Osteoblast (primary cell): ENCODE data around the gene GRM5. TPM values are rescaled to one million over a fixed set of nuclear protein-coding genes. Genes with fewer than 3 reads are reported as not detected.
A peak's percentile ranks its signal among the peaks of the same experiment; 100 is the strongest.

ENCODE experiments used
- DNase-seq: peaks from one replicate; pipeline ENCODE4 v3.0.0; 2011; ENCODE audit warnings: low spot score, mixed read lengths; ENCODE audit not compliant: insufficient read length; ENCODE audit errors: missing footprints
- H2AFZ ChIP-seq: 2 replicates; pipeline ENCODE4 v1.6.0; 2011; ENCODE audit warnings: mild to moderate bottlenecking, low read length
- H3K27ac ChIP-seq: 2 replicates; pipeline ENCODE4 v1.5.1; 2011; ENCODE audit warnings: mild to moderate bottlenecking, low read depth, low read length, moderate library complexity
- H3K27me3 ChIP-seq: 2 replicates; pipeline ENCODE4 v1.6.0; 2012; ENCODE audit warnings: mild to moderate bottlenecking, control low read depth, inconsistent platforms, low read length, moderate library complexity; ENCODE audit not compliant: insufficient read depth
- H3K36me3 ChIP-seq: 2 replicates; pipeline ENCODE4 v1.5.1; 2011; ENCODE audit warnings: mild to moderate bottlenecking, low read length, control low read depth, moderate library complexity; ENCODE audit not compliant: insufficient read depth
- H3K4me1 ChIP-seq: 2 replicates; pipeline ENCODE4 v1.5.1; 2011; ENCODE audit warnings: mild to moderate bottlenecking, low read length, control low read depth, moderate library complexity; ENCODE audit not compliant: insufficient read depth
- H3K4me2 ChIP-seq: 2 replicates; pipeline ENCODE4 v1.6.0; 2011; ENCODE audit warnings: mild to moderate bottlenecking, low read length; ENCODE audit not compliant: insufficient read depth
- H3K4me3 ChIP-seq: fragments of 200-600 bp; sonication (generic); 3 replicates; pipeline ENCODE4 v1.5.1; 2012; ENCODE audit warnings: mild to moderate bottlenecking, low read length, inconsistent platforms; ENCODE audit not compliant: insufficient read depth
- H3K79me2 ChIP-seq: 2 replicates; pipeline ENCODE4 v1.6.0; 2012; ENCODE audit warnings: mild to moderate bottlenecking, low read length, control low read depth, inconsistent platforms; ENCODE audit not compliant: insufficient read depth
- H3K9me3 ChIP-seq: 2 replicates; pipeline ENCODE4 v1.5.1; 2011; ENCODE audit warnings: low read depth, low read length, control low read depth
- H4K20me1 ChIP-seq: 2 replicates; pipeline ENCODE4 v1.6.0; 2012; ENCODE audit warnings: mild to moderate bottlenecking, low read length, control low read depth; ENCODE audit not compliant: insufficient read depth
- total RNA-seq: library from RNA; depleted of rRNA; stranded (reverse); fragments of >200 nt; gene quantifications from 2 replicates; pipeline ENCODE4 v1.2.3, GENCODE V29; 2012
- TF ChIP-seq, protein P1 (sequence below): IDR thresholded peaks from 2 replicates; pipeline ENCODE4 v1.5.1; 2011; ENCODE audit warnings: mild to moderate bottlenecking, low read depth, low read length, moderate library complexity; ENCODE audit errors: extremely low read depth

GRM5 gene
- total RNA-seq, 1 donor = not detected

DNA sequence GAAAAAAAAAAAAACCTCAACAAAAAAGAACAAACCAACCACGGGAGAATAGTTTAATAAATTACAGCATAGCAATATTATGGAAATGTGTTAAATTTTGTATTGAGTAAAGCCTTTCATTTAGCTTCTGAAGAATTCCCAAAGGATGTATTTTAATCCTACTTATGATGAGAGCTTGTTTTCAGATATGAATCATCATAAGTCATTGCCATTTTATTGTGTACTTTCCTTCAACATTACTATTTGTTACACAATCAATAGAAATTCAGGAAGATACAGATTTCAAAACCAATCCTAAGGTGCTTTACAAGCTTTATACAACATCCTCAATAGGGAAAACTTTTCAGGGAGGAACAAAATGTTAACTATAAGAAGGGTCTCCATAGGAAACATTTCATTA, 527.7 kb downstream of the GRM5 start:
- Histone ChIP-seq H3K4me1 (peaks cover 33% of the 10 kb centered on the region), H4K20me1 (no peaks in the 10 kb centered on the region), H3K79me2 (no peaks in the 10 kb centered on the region), H3K4me3 (no peak overlapping the region), H2AFZ (no peak overlapping the region), H3K4me2 (peak overlapping the region; percentile 47), H3K36me3 (no peaks in the 10 kb centered on the region), H3K27me3 (no peaks in the 10 kb centered on the region), H3K9me3 (no peaks in the 10 kb centered on the region), H3K27ac (peak overlapping the region; percentile 90)
- TF ChIP-seq, protein P1, sequence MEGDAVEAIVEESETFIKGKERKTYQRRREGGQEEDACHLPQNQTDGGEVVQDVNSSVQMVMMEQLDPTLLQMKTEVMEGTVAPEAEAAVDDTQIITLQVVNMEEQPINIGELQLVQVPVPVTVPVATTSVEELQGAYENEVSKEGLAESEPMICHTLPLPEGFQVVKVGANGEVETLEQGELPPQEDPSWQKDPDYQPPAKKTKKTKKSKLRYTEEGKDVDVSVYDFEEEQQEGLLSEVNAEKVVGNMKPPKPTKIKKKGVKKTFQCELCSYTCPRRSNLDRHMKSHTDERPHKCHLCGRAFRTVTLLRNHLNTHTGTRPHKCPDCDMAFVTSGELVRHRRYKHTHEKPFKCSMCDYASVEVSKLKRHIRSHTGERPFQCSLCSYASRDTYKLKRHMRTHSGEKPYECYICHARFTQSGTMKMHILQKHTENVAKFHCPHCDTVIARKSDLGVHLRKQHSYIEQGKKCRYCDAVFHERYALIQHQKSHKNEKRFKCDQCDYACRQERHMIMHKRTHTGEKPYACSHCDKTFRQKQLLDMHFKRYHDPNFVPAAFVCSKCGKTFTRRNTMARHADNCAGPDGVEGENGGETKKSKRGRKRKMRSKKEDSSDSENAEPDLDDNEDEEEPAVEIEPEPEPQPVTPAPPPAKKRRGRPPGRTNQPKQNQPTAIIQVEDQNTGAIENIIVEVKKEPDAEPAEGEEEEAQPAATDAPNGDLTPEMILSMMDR = no peak
- DNase-seq = no peak

DNA sequence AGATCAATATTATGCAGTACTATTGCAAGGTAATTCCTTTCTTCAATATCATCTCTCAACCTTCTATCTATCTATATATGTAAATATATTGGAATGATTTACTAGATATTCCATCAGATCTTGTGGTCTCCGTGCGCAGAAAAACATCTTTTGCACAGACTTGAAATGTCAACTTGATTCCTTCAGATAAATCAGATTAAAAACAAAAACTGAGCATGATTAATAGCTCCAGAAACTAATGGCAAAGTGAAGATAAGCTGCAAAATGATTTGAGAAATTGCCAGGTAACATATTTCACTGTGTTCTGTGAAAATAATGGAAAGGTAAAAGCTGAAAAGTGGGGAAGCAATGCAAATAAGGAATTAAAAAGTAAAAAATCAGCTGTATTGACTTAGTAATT, 528.2 kb downstream of the GRM5 start:
- TF ChIP-seq, protein P1 = no peak

DNA sequence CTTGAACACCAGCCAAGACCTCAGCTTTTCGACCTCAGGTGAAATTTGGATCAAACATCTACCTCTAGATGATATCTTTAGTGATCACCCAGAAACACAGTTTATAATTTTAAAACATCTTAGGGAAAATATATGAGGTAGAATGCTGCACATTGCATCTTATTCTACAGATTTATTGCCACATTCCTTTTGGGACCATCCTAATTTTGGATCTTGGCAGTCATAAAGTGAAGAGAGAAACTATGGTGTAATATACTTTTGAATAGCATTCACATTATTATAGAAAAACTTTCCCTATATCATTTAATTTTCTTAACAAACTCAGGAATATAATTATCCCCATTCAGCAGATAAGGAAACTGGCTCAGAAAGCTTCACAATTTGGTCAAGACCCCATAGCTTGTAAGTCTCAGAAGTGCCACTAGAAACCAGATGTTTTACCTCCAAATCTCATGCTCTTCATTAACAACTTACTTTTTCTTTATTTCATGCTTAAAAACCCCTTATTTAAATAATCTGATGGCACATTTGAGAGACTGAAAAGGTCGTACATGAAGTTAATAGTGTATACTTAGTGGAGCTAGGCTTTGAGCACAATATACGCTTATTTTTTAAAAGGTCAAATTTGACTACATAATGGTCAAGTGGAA, 529.0 kb downstream of the GRM5 start:
- no peak for DNase-seq
- Histone ChIP-seq H3K79me2 (no peaks in the 10 kb centered on the region), H3K4me2 (peak overlapping the region; percentile 12), H4K20me1 (no peaks in the 10 kb centered on the region), H2AFZ (no peak overlapping the region), H3K27ac (peak overlapping the region; percentile 90), H3K36me3 (no peaks in the 10 kb centered on the region), H3K4me1 (peaks cover 33% of the 10 kb centered on the region), H3K27me3 (no peaks in the 10 kb centered on the region), H3K9me3 (no peaks in the 10 kb centered on the region), H3K4me3 (no peak overlapping the region)
- TF ChIP-seq, protein P1 = no peak

More for the DNA sequence above, 528.2 kb downstream of the GRM5 start:
- no peaks in the 10 kb centered on the region for H3K79me2 ChIP-seq
- no peaks in the 10 kb centered on the region for H4K20me1 ChIP-seq
- H3K4me1 ChIP-seq = peaks cover 33% of the 10 kb centered on the region
- H3K4me3 ChIP-seq = no peak overlapping the region
- H3K4me2 ChIP-seq = peak overlapping the region; percentile 47
- no peaks in the 10 kb centered on the region for H3K36me3 ChIP-seq
- DNase-seq = no peak
- no peaks in the 10 kb centered on the region for H3K27me3 ChIP-seq
- peak overlapping the region; percentile 90 for H3K27ac ChIP-seq
- no peak overlapping the region for H2AFZ ChIP-seq
- H3K9me3 ChIP-seq = no peaks in the 10 kb centered on the region

DNA sequence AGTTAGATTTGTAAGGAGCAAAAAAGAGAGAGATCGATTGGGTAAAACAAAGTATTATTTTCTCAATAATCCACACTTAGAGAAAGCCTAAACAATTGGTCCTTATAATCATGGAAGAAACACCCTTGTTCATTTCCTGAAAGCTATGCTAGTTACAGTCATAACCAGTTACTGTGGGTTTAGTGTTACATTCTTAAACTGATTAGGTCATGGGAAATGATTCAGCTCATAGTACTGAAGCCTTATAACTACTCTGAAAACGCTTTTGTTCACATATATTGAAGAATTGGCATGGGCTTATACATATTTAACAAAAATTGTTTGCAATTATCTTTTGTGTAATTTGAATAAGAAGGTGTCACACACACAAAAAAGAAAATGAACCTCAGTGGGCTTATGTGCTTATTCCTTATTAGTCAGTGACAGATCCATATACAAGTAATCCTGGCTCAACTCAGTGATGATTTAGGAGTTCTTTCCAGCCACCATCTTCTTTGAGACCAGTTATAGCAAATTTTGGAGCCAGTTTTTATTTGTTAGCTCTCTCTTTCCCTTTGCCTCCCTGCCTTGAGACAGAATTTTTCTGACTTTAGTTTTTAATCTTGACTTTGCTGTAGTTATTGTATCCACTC, 529.8 kb downstream of the GRM5 start:
- H3K27ac ChIP-seq = peak overlapping the region; percentile 90
- no peaks in the 10 kb centered on the region for H3K27me3 ChIP-seq
- H3K36me3 ChIP-seq = no peaks in the 10 kb centered on the region
- peaks cover 33% of the 10 kb centered on the region for H3K4me1 ChIP-seq
- TF ChIP-seq, protein P1 = no peak
- H3K79me2 ChIP-seq = no peaks in the 10 kb centered on the region
- no peak overlapping the region for H2AFZ ChIP-seq
- DNase-seq = peak; percentile 57
- H4K20me1 ChIP-seq = no peaks in the 10 kb centered on the region
- H3K9me3 ChIP-seq = no peaks in the 10 kb centered on the region
- H3K4me2 ChIP-seq = peak overlapping the region; percentile 12
- H3K4me3 ChIP-seq = no peak overlapping the region
